Breast epithelium (tissue), 3 donors: ENCODE data around the gene PCARE.

Experiments
- CTCF ChIP-seq, 3 donors: fragments of 450-650 bp; IDR thresholded peaks; one replicate each; pipeline ENCODE4 v1.5.1; 2016 to 2017; ENCODE audit warnings: antibody characterized with exemption in 3 of 3, mild to moderate bottlenecking in 3 of 3, moderate library complexity in 3 of 3
- POLR2A ChIP-seq: fragments of 450-650 bp; IDR thresholded peaks from one replicate; pipeline ENCODE4 v1.6.1; 2016; ENCODE audit warnings: antibody characterized with exemption, mild to moderate bottlenecking, moderate library complexity
- POLR2AphosphoS5 ChIP-seq, 3 donors: sonication (generic); formaldehyde crosslinking; IDR thresholded peaks; one replicate each; pipeline ENCODE4 v1.6.1; 2017; ENCODE audit warnings: antibody characterized with exemption in 3 of 3

GRCh38 chr2:29120846-29121245, 46.5 kb upstream of the PCARE start:
- no peak for TF ChIP-seq CTCF (IDR thresholded peaks at IDR 0.05)
- TF ChIP-seq POLR2A = no peak
- TF ChIP-seq POLR2AphosphoS5 (IDR thresholded peaks at IDR 0.05) = no peak
